ENCODE results near the gene GFRA1. TPM values are rescaled to one million over a fixed set of nuclear protein-coding genes. Genes with fewer than 3 reads are reported as not detected.

The GFRA1 gene
- total RNA-seq, 1 donor from 2014 or later: 14.0 TPM

- Histone ChIP-seq H4K20me1 (ENCODE audit: low read depth) (no peaks in the 10 kb centered on the region), H3F3A (ENCODE audit: low read depth) (no peaks in the 10 kb centered on the region), H3K27me3 (no peaks in the 10 kb centered on the region), H3K9me3 (ENCODE audit: low read depth) (no peaks in the 10 kb centered on the region), H3K27ac (no peak overlapping the region), H2AFZ (replicated peaks) (no peak overlapping the region), H3K36me3 (no peaks in the 10 kb centered on the region), H3K4me2 (no peak overlapping the region), H3K4me1 (no peaks in the 10 kb centered on the region), H3K9ac (no peak overlapping the region), H3K79me2 (ENCODE audit: low read depth) (no peaks in the 10 kb centered on the region), H3K4me3 (no peak overlapping the region)
- no peak for DNase-seq (ENCODE audit: low spot score)
- Mint-ChIP-seq H3K27ac (no peak overlapping the region), H3K27me3 (ENCODE audit: insufficient read depth, low read depth) (peaks cover 2% of the 10 kb centered on the region), H3K9me3 (no peaks in the 10 kb centered on the region), H3K4me1 (peaks cover 19% of the 10 kb centered on the region), H3K36me3 (peaks cover 2% of the 10 kb centered on the region), H3K4me3 (no peak overlapping the region)
- TF ChIP-seq EZH2 (IDR thresholded peaks at IDR 0.05): no peak
- TF ChIP-seq EZH2phosphoT487 (IDR thresholded peaks at IDR 0.05): no peak
- no peak for TF ChIP-seq CTCF (IDR thresholded peaks at IDR 0.05)
These were observed 21.2 kb downstream of the GFRA1 start for GRCh38 chr10:116251602-116252395.

- no peak overlapping the region for H2AFZ ChIP-seq (replicated peaks)
- no peak overlapping the region for H3K4me2 ChIP-seq
These were observed 25.3 kb downstream of the GFRA1 start for GRCh38 chr10:116247691-116248090.

GRCh38 chr10:116246263-116246662 is 26.7 kb downstream of the GFRA1 start:
- H3K4me1 Mint-ChIP-seq: no peaks in the 10 kb centered on the region
- Histone ChIP-seq H3K79me2 (ENCODE audit: low read depth) (no peaks in the 10 kb centered on the region), H3K4me1 (no peaks in the 10 kb centered on the region), H3K36me3 (no peaks in the 10 kb centered on the region), H3K4me2 (no peak overlapping the region), H3K27me3 (no peaks in the 10 kb centered on the region), H3K27ac (no peak overlapping the region), H3F3A (ENCODE audit: low read depth) (no peaks in the 10 kb centered on the region), H3K9me3 (ENCODE audit: low read depth) (no peaks in the 10 kb centered on the region), H2AFZ (replicated peaks) (no peak overlapping the region), H4K20me1 (ENCODE audit: low read depth) (no peaks in the 10 kb centered on the region), H3K9ac (no peak overlapping the region), H3K4me3 (no peak overlapping the region)
- H3K4me3 Mint-ChIP-seq: no peak overlapping the region
- TF ChIP-seq EZH2phosphoT487 (IDR thresholded peaks at IDR 0.05) (no peak), CTCF (IDR thresholded peaks at IDR 0.05) (no peak), EZH2 (IDR thresholded peaks at IDR 0.05) (no peak)
- no peak for DNase-seq (ENCODE audit: low spot score)
- no peak overlapping the region for H3K27ac Mint-ChIP-seq
- peaks cover 2% of the 10 kb centered on the region for H3K27me3 Mint-ChIP-seq (ENCODE audit: insufficient read depth, low read depth)
- peaks cover 2% of the 10 kb centered on the region for H3K36me3 Mint-ChIP-seq
- no peaks in the 10 kb centered on the region for H3K9me3 Mint-ChIP-seq

More at GRCh38 chr10:116247691-116248090, 25.3 kb downstream of the GFRA1 start:
- Histone ChIP-seq H3K9me3 (ENCODE audit: low read depth) (no peaks in the 10 kb centered on the region), H3K9ac (no peak overlapping the region), H3K4me1 (no peaks in the 10 kb centered on the region), H3K4me3 (no peak overlapping the region), H3K27ac (no peak overlapping the region), H3K27me3 (no peaks in the 10 kb centered on the region), H3K36me3 (no peaks in the 10 kb centered on the region), H3F3A (ENCODE audit: low read depth) (no peaks in the 10 kb centered on the region), H3K79me2 (ENCODE audit: low read depth) (no peaks in the 10 kb centered on the region), H4K20me1 (ENCODE audit: low read depth) (no peaks in the 10 kb centered on the region)
- no peak overlapping the region for H3K4me3 Mint-ChIP-seq
- DNase-seq (ENCODE audit: low spot score): no peak
- TF ChIP-seq EZH2phosphoT487 (IDR thresholded peaks at IDR 0.05) (no peak), CTCF (IDR thresholded peaks at IDR 0.05) (no peak), EZH2 (IDR thresholded peaks at IDR 0.05) (no peak)
- H3K36me3 Mint-ChIP-seq: peaks cover 2% of the 10 kb centered on the region
- H3K27ac Mint-ChIP-seq: no peak overlapping the region
- peaks cover 2% of the 10 kb centered on the region for H3K27me3 Mint-ChIP-seq (ENCODE audit: insufficient read depth, low read depth)
- no peaks in the 10 kb centered on the region for H3K9me3 Mint-ChIP-seq
- no peaks in the 10 kb centered on the region for H3K4me1 Mint-ChIP-seq
